Osteoblast (primary cell): ENCODE results near the gene ALX1. TPM values are rescaled to one million over a fixed set of nuclear protein-coding genes. Genes with fewer than 3 reads are reported as not detected.

Experiments
- DNase-seq: peaks from one replicate; pipeline ENCODE4 v3.0.0; 2011; ENCODE audit warnings: low spot score, mixed read lengths; ENCODE audit not compliant: insufficient read length; ENCODE audit errors: missing footprints
- H2AFZ ChIP-seq: 2 replicates; pipeline ENCODE4 v1.6.0; 2011; ENCODE audit warnings: mild to moderate bottlenecking, low read length
- H3K27ac ChIP-seq: 2 replicates; pipeline ENCODE4 v1.5.1; 2011; ENCODE audit warnings: mild to moderate bottlenecking, low read depth, low read length, moderate library complexity
- H3K27me3 ChIP-seq: 2 replicates; pipeline ENCODE4 v1.6.0; 2012; ENCODE audit warnings: mild to moderate bottlenecking, control low read depth, inconsistent platforms, low read length, moderate library complexity; ENCODE audit not compliant: insufficient read depth
- H3K36me3 ChIP-seq: 2 replicates; pipeline ENCODE4 v1.5.1; 2011; ENCODE audit warnings: mild to moderate bottlenecking, low read length, control low read depth, moderate library complexity; ENCODE audit not compliant: insufficient read depth
- H3K4me1 ChIP-seq: 2 replicates; pipeline ENCODE4 v1.5.1; 2011; ENCODE audit warnings: mild to moderate bottlenecking, low read length, control low read depth, moderate library complexity; ENCODE audit not compliant: insufficient read depth
- H3K4me2 ChIP-seq: 2 replicates; pipeline ENCODE4 v1.6.0; 2011; ENCODE audit warnings: mild to moderate bottlenecking, low read length; ENCODE audit not compliant: insufficient read depth
- H3K4me3 ChIP-seq: fragments of 200-600 bp; sonication (generic); 3 replicates; pipeline ENCODE4 v1.5.1; 2012; ENCODE audit warnings: mild to moderate bottlenecking, low read length, inconsistent platforms; ENCODE audit not compliant: insufficient read depth
- H3K79me2 ChIP-seq: 2 replicates; pipeline ENCODE4 v1.6.0; 2012; ENCODE audit warnings: mild to moderate bottlenecking, low read length, control low read depth, inconsistent platforms; ENCODE audit not compliant: insufficient read depth
- H3K9me3 ChIP-seq: 2 replicates; pipeline ENCODE4 v1.5.1; 2011; ENCODE audit warnings: low read depth, low read length, control low read depth
- H4K20me1 ChIP-seq: 2 replicates; pipeline ENCODE4 v1.6.0; 2012; ENCODE audit warnings: mild to moderate bottlenecking, low read length, control low read depth; ENCODE audit not compliant: insufficient read depth
- total RNA-seq: library from RNA; depleted of rRNA; stranded (reverse); fragments of >200 nt; gene quantifications from 2 replicates; pipeline ENCODE4 v1.2.3, GENCODE V29; 2012
- TF ChIP-seq, protein P1 (sequence below): IDR thresholded peaks from 2 replicates; pipeline ENCODE4 v1.5.1; 2011; ENCODE audit warnings: mild to moderate bottlenecking, low read depth, low read length, moderate library complexity; ENCODE audit errors: extremely low read depth

The ALX1 gene
- total RNA-seq, 1 donor = not detected

GRCh38 chr12:85277900-85278597 lies 2.0 kb upstream of the ALX1 start:
- no peak for DNase-seq
- Histone ChIP-seq H3K4me3 (no peak overlapping the region), H4K20me1 (no peaks in the 10 kb centered on the region), H3K27ac (no peak overlapping the region), H3K27me3 (peaks cover 35% of the 10 kb centered on the region), H3K4me2 (no peak overlapping the region), H3K9me3 (no peaks in the 10 kb centered on the region), H3K4me1 (no peaks in the 10 kb centered on the region), H3K36me3 (no peaks in the 10 kb centered on the region), H2AFZ (no peak overlapping the region), H3K79me2 (no peaks in the 10 kb centered on the region)
- TF ChIP-seq, protein P1, sequence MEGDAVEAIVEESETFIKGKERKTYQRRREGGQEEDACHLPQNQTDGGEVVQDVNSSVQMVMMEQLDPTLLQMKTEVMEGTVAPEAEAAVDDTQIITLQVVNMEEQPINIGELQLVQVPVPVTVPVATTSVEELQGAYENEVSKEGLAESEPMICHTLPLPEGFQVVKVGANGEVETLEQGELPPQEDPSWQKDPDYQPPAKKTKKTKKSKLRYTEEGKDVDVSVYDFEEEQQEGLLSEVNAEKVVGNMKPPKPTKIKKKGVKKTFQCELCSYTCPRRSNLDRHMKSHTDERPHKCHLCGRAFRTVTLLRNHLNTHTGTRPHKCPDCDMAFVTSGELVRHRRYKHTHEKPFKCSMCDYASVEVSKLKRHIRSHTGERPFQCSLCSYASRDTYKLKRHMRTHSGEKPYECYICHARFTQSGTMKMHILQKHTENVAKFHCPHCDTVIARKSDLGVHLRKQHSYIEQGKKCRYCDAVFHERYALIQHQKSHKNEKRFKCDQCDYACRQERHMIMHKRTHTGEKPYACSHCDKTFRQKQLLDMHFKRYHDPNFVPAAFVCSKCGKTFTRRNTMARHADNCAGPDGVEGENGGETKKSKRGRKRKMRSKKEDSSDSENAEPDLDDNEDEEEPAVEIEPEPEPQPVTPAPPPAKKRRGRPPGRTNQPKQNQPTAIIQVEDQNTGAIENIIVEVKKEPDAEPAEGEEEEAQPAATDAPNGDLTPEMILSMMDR = no peak

DNA sequence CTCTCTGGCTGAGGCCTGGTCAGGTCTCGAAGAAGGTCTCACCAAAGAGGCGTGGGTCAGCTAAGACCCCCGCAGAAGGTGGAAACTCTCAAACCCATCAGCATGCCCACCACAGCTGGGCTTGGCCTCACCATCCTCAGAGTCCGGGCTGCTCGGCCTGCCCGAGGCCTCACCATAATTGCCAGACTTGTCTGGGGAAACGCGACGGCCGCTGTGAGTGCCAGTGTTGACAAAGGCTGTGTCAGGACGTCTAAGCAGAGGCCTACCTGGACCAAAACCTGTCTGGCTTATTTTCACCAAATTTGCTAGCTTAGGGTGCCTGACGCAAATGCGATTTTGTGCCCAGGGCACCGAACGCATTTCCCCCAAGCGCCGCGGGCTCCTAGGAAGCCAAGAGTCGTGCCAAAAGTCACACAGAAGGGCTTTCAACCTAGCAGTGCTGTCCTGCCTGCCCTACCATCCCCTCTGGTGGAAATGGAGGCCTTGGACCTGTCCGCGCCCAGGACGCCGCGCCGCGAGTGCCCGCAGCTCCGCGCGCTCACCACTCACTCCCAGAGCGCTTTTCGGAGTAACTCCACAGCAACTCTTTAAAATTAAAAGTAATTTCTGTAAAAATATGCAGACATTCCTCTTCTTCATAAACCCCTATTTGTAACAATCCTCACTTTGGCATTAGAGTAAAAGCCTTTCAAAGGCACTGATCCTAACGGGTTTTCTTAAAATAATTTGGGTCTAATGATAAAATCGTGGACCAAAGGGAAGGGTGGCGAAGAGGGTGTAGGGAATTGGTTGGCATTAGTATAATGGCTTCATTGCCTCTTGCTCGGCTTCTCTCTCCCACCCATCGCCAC lies 1.2 kb upstream of the ALX1 start:
- DNase-seq = no peak

GRCh38 chr12:85279449-85280164 lies 413 bp upstream of the ALX1 start:
- peak overlapping the region; percentile 73 for H3K4me2 ChIP-seq
- no peak overlapping the region for H3K27ac ChIP-seq
- no peaks in the 10 kb centered on the region for H3K36me3 ChIP-seq
- H3K4me1 ChIP-seq = no peaks in the 10 kb centered on the region
- H2AFZ ChIP-seq = peak overlapping the region; percentile 71
- H4K20me1 ChIP-seq = no peaks in the 10 kb centered on the region
- peak overlapping the region; percentile 49 for H3K4me3 ChIP-seq
- TF ChIP-seq, protein P1 = no peak
- no peak for DNase-seq
- H3K79me2 ChIP-seq = no peaks in the 10 kb centered on the region
- H3K9me3 ChIP-seq = no peaks in the 10 kb centered on the region
- H3K27me3 ChIP-seq = peaks cover 19% of the 10 kb centered on the region

More for the DNA sequence above, 1.2 kb upstream of the ALX1 start:
- H3K4me2 ChIP-seq = no peak overlapping the region
- no peaks in the 10 kb centered on the region for H3K4me1 ChIP-seq
- H2AFZ ChIP-seq = no peak overlapping the region
- no peaks in the 10 kb centered on the region for H3K79me2 ChIP-seq
- TF ChIP-seq, protein P1 = no peak
- H4K20me1 ChIP-seq = no peaks in the 10 kb centered on the region
- H3K4me3 ChIP-seq = no peak overlapping the region
- H3K9me3 ChIP-seq = no peaks in the 10 kb centered on the region
- peaks cover 27% of the 10 kb centered on the region for H3K27me3 ChIP-seq
- no peaks in the 10 kb centered on the region for H3K36me3 ChIP-seq
- H3K27ac ChIP-seq = no peak overlapping the region
